ENCODE measurements around the gene DCAF15.
A peak's percentile ranks its signal among the peaks of the same experiment; 100 is the strongest.

Gene DCAF15

DNA sequence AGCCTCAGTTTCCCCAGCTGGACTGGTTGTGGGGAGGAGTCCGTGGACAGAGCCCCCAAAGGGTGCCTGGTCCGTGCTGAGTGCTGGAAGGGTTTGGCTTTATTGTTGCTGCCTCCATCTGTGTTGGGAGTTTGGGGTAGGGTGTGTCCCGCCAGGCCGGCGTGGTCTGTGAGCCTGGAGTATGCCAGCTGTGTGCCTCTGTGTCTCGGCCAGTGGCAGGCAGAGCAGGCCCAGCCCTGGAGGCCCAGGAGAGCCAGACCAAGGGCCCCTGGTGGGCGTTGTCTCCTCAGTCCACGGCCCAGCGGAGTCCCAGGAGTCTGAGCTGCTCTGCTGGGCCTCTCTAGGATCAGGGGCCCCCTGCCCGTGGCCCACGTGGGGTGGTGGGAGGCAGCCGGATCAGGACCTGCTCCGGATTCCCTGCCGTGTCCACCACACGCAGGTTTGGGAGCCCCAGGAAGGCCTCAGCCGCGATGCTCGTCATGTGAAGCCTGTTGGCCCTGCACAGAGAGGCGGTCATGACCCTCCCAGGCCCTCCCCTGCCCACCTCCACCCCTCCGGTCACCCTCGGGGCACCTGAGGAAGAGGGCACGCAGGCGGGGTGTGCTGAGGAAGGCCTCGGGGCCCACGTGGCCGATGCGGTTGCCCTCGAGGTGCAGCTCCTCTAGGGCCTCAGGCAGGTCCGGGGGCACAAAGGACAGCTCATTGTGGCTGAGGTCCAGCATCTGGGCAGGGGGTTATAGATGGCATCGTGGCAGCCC is 20.7 kb upstream of the DCAF15 start:
- no peak for DNase-seq

- DNase-seq = no peak
Measured at GRCh38 chr19:13932149-13932637, 20.1 kb upstream of the DCAF15 start.

GRCh38 chr19:13932911-13933393 is 19.4 kb upstream of the DCAF15 start:
- DNase-seq = no peak

DNA sequence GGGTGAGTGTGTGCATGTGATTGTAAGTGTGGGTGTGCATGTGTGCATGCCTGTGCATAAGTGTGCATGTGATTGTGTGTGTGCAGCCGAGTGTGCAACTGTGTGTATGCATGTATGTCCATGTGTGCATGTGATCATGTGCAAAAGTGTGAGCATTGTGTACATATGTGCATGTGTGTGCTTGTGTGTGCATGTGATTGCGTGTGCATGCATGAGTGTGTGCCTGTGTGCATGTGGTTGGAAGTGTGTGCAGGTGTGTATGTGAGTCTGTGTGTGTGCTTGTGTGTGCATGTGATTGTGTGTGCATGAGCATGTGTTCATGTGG is 17.6 kb upstream of the DCAF15 start:
- no peak for DNase-seq

DNA sequence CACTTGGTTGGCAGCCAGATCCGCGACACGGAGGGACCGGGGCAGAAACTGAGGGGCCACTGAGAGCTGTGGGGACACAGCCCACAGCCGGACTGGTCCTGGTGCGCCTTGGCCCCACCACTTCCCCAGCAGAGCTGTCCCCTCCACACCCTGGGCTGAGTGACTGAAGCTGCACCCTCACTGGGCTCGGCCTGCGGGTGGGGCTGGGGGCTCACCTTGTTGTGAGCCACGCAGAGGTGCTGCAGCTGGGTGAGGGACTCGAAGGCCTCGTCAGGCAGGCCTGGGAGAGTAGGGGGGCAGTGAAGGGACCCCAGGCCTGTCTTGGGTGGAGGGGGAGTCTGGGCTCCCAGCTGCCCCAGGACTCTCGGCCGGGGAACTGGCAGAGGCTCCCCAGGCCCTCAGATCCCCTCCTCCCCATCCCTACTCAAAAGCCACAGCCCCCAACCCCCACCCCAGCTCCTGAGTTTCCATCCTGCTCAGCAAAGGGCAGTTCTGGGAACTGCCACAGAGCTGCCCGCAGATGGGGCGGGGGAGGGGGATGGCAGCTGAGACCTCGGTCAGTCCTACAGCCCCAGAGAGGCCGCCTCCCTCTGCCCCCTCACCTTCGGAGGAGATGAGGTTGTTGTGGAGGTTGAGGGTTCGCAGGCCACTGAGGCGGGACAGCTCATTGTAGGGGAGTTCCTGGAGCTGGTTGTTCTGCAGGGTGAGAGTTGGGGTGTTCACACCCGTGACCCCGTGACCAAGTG is 16.4 kb upstream of the DCAF15 start:
- DNase-seq = no peak

DNA sequence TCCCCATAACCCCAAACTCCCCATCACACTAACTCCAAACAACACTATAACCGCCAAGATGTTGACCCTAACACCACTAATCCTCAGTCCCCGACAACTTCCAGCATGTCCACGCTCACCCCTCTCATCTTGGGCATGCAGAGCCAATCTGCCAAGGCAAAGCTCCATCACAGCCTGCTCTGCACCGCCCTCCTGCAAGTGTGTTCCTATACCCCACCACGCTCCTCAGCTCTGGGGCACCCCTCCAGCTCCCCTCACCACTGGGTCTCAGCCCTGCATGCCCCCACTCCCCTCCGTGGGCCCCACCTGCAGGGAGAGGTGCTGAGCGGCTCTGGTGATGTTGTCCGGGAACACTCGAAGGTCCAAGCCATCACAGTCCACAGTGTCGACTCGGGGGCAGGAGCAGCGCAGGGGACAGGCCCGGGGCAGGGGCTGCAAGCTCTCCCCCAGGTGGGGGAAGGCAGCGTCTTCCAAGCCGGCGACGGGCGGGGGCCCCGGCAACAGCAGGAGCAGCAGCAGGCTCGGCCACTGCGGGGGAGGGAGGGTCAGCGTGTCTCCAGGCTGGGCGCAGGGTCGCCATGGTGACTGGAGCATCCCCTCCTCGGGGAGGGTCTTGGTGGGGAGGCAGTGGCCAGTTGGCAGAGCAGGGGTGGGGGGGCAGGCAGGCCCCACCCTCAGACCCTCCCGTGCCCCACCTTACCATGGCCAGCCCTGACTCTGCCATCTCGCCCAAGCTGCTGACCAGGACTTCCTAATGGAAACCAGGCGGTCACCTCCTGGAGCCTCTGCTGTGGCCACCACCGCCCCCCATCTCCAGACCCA is 14.6 kb upstream of the DCAF15 start:
- no peak for DNase-seq

DNA sequence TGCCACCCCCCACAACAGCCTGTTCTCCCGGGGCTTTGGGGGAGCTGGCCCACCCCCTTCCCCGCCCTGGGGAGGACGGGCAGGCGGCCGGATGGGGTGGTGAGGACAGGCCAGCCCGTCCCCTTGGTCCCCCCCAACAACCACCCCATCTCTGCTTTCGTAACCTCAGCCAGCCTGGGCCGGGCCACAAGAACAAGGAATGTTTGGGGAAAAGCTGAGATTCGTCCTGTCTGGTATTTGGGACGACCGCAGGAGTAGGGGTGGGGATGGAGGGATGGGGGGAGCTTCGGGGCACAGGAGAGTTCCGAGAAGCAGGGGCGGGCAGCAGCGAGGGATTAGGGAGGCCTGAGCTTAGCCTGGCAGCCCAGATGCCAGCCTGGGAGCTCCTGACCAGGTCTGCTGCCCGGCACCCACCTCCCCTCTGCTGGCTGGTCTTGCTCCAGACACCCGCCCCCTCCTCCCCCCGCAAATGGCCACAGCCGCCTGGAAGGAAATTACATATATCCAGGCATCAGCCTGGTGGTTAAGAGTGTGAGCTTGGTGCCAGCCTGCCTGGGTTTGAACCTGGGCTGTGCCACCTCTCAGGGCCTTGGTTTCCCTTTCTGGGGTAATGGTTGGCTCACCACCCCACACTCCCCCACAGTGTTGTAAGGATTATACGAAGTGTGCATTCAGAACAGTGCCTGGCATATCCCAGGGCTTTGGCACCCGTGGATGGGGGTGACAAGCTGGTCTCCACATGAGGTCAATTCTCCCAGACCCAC is 13.8 kb upstream of the DCAF15 start, which contains the start of gene PODNL1:
Gene PODNL1, minus strand, starts transcription at position 117 of the 764 bp plus-strand sequence. CDS start 236 bp downstream, outside the sequence.
- DNase-seq = no peak

GRCh38 chr19:13942023-13942684 is 10.2 kb upstream of the DCAF15 start:
- DNase-seq = no peak

GRCh38 chr19:13946414-13946813 is 5.9 kb upstream of the DCAF15 start:
- no peak for DNase-seq

DNA sequence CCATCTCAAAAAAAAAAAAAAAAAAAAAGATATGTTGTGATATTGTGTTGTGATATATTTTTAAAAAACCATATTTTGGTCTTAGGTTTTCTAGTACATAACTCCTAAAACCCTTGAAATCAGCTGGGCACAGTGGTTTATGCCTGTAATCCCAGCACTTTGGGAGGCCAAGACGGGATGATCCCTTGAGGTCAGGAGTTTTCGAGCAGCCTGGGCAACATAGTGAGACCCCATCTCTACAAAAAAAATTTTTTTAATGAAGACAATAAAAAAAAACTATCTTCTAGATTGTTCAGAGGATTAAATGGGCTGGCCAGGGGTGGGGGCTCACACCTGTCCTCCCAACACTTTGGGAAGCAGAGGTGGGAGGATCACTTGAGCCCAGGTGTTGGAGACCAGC is 1.3 kb upstream of the DCAF15 start:
- DNase-seq = no peak

DNA sequence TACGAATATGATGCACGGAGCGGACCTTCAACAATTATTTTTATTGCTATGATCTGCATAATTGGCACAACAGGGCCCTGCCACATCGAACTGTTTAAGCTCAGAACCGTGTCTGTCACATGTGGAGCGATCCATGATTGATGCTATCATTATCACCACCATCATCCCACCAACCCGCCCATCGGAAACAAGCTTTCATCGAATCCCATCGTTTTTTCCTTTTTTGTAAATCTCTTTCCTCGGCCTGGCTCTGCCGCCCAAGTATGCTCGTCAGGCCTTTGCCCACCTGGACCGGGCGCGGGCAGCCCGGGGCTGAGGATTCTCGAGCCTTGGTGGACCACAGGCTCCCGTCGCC is 533 bp upstream of the DCAF15 start:
- no peak for DNase-seq

DNA sequence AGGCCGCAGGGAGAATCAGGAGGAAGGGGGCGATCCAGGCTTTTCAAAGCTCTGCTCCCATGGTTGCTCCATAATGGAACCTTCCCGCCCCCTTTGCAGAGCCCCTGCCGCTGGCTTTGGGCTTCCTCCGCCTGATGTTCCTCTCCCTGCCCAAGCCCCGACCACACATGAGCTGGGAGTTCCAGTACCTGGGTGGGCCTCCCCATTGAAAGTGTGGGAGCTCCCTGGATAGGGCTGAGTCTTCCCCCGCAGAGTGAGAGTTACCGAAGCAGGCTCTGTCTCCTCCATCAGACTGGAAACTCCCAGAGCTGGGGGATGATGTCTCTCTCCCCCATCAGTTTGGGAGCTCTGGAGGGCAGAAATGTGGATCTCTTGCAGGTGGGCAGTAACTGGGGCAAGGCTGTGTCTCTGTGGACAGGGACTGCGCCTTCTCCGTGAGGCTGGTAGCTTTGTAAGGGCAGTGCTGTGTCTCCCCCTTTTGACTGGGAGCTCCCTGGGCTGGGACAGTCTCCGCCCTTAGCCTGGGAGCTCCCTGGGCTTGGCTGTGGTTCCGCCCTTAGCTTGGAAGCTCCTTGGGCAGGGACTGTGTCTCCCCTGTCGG is 722 bp downstream of the DCAF15 start:
- DNase-seq = peak; percentile 34 to 39

GRCh38 chr19:13954185-13954584 is 1.9 kb downstream of the DCAF15 start:
- DNase-seq = no peak

DNA sequence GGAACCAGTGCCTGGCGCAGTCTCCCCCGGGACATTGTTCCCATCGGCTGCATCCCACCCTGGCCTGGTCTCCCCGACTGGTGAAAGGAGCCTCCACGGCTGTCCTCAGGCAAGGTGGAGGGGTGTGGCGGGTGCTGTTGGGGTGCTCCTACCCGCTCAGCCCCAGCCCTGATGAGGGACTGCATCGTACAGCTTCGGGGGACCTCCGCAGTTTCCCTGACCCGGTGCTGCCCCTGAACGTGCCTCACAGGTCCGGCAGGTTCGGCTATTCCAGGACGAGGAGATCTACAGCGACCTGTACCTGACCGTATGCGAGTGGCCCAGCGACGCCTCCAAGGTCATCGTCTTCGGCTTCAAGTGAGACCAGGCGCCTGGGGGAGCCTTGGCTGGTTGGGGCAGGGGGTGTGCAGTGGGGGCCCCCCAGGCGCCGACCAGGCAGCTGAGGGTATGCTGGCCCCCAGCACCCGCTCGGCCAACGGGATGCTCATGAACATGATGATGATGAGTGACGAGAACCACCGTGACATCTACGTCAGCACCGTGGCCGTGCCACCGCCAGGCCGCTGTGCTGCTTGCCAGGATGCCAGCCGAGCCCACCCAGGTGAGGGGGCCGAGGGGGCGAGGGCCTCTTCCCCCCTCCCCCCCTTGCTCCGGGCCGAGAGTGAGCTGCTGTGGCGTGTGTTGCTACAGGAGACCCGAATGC is 3.5 kb downstream of the DCAF15 start:
- DNase-seq = no peak

- no peak for DNase-seq
Measured at GRCh38 chr19:13956365-13956744, 4.0 kb downstream of the DCAF15 start.

DNA sequence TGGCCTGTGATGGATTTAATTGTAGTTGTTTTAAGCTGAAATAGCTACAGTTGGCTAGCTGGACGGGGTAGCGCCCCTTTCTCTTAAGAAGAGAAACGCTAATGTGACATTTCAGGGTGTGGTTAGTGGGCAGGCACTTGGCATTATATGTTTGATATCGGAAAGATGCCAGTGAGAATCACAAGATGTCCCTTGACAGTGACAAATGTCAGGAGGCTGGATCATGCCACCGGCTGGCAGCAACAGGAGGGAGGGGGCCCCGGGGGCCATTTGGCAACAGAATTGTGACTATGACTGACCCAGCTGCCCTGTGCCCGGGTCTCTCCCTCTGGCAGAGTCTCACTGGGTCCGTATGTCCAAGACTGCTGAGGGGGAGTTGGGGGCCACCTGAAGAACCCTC is 4.7 kb downstream of the DCAF15 start:
- DNase-seq = no peak

- DNase-seq = no peak
Measured at GRCh38 chr19:13958043-13958442, 5.7 kb downstream of the DCAF15 start.

GRCh38 chr19:13959141-13959961 is 7.0 kb downstream of the DCAF15 start:
- no peak for DNase-seq

- DNase-seq = peak in 1 of 2 experiments; percentile 40
Measured at GRCh38 chr19:13959962-13960862, 7.9 kb downstream of the DCAF15 start.

All from activated T-cell treated with anti-CD3 and anti-CD28 coated beads, Interleukin-2, amount 50 U/mL, for 48 hours (primary cell).